OCI-LY3 (cell line): ENCODE results near the gene CHST2.

ENCODE experiments used
- CTCF ChIP-seq: fragments of 200-600, 300-600 bp; sonication (generic); IDR thresholded peaks from 2 replicates; pipeline ENCODE4 v1.5.1; 2014; ENCODE audit warnings: antibody characterized with exemption, low read length, low read depth
- EZH2phosphoT487 ChIP-seq: fragments of 200-600 bp; shearing (Covaris generic); IDR thresholded peaks from 2 replicates; pipeline ENCODE4 v1.6.1; 2018; ENCODE audit warnings: antibody characterized with exemption, mixed run types, low read depth

- TF ChIP-seq CTCF (no peak), EZH2phosphoT487 (no peak)
Measured at GRCh38 chr3:143089965-143090364, 29.6 kb upstream of the CHST2 start.
